T follicular helper cell (primary cell): ENCODE measurements around the gene CCDC63.

Experiments used
- DNase-seq: peaks from one replicate; pipeline ENCODE4 v3.0.0-alpha.2; 2020; ENCODE audit warnings: low read depth

The CCDC63 gene

DNA sequence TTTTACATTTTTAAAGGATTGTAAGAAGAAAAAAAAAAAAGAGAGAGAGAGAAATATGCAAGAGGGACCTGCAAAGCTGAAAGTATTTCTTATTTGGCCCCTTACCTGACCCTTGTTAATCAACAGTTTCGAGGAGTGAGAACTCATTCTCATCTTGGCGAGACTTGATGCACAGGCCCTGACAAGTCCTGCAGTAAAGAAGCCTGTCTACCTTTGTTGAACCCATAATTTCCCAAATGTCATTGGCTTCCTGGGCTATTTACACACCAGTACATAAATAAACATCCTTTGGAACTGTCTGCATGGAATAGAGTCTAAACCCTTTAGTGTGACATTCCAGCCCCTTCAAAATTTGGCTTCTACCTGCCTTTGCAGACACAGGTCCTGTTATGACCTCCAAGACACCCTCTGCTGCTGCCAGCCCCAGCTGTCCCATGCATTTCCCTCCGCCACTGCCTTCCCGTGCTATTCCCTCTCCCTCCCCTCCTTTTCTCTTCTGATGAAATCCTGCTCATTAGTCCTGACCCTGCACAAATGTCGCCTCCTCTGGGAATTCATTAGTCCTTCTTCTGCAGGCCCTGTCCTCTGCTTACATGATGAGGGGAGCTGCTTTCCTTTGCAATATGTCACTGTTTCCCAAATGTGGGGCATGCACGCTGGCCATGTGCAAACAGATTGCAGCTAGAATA lies 38.5 kb downstream of the CCDC63 start:
- DNase-seq = no peak

DNA sequence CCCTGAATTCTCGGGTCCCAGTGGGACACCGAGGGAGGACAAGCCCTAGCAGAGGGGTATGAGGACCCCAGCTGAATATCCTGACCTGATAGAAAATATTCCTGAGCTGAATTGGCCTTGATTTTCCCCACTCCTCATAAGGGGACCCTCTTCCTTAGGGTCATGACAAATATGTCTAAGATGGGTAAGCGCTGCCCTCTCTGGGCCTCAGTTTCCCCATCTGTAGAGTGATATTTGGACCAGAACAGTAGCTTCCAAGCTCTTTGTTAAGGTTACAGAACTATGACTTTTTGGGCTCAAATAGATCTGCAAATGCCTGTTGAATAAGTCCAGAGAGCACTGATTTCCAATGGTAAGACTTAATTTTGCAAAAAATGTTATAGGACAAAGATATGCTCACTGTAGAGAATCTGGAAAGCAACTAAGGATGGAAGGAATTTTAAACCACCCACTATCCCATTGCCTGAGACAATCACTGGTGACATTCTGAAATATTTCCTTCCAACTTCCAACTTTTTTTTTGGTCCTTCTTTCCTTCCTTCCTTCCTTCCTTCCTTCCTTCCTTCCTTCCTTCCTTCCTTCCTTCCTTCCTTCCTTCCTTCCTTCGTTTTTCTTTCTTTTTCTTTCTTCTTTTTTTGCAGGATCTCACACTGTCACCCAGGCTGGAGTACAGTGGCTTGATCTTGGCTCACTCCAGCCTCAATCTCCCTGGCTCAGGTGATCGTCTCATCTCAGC lies 41.6 kb downstream of the CCDC63 start:
- DNase-seq = no peak

DNA sequence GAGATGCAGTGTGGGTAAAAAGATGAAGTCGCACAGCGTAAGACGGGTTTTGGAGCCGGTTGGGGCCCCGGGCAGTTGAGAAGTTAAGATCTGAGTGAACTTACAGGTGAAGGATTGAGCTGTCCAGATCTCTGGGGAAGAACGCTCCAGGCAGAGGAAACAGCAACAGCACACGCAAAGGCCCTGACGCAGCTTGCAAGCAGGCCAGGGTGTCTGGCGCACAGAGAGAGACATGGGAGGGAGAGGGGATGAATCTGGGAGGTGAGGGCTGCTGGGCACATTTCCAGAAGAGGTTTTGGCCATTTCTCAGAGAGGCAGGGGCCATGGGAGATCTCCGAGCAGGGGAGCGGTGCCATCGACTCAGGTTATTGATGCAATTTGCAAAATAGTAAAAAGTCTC lies 42.6 kb downstream of the CCDC63 start:
- no peak for DNase-seq

DNA sequence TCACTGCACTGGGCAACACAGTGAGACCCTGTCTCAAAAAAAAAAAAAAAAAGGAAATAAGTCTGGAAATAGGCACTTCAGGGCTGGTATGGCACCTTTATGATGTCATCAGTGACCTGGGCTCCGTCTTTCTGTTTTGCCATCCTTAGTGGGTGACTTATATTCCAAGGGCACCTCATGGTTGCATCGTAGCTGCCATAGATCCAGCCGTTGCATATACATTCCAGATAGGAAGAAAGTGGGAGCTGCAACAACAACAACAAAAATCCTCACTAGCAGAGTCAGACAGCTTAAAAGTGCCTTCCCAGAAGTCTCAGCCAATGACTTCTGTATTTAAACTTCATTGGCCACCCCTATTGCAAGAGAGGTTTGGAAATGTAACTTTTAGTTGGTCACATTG lies 47.2 kb downstream of the CCDC63 start:
- no peak for DNase-seq

DNA sequence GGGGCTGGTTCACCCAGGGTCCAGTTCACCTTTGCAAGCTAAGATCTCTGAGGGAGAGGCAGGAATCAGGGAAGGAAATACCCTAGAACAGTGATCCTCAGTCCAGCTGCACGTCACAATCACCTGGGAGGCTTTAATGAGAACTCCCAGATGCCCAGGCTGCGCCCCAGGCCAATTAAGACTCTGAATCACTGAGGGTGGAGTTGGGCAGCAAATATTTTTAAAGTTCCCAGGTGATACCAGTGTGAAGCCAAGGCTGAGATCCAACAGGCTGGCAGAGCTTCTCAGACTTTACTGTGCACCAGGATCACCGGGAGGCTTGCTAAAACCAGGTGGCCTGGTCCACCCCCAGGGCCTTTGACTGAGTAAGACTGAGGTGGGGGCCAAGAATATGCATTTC lies 49.8 kb downstream of the CCDC63 start:
- DNase-seq = no peak

GRCh38 chr12:110901401-110901800 lies 54.6 kb downstream of the CCDC63 start:
- no peak for DNase-seq

- DNase-seq = no peak
Observed at GRCh38 chr12:110903511-110903910, 56.7 kb downstream of the CCDC63 start.

DNA sequence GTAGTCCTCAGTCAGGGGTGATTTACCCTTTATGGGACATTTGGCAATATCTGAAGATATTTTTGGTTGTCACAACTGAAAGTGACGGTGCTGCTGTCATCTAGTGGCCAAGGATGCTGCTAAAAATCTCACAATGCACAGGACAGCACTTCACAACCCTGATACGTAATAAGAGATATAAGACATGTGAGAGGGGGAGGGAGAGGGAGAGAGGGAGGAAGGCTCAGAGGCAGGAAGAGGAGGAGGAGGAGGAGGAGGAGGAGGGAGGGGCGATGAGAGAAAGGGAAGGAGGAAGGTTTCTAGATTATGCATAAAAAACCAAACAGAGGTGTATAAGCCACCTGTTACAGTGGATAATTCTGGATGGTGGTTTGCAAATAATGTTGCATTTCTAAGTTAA lies 59.3 kb downstream of the CCDC63 start:
- DNase-seq = no peak

GRCh38 chr12:110906516-110906915 lies 59.7 kb downstream of the CCDC63 start:
- DNase-seq = no peak

DNA sequence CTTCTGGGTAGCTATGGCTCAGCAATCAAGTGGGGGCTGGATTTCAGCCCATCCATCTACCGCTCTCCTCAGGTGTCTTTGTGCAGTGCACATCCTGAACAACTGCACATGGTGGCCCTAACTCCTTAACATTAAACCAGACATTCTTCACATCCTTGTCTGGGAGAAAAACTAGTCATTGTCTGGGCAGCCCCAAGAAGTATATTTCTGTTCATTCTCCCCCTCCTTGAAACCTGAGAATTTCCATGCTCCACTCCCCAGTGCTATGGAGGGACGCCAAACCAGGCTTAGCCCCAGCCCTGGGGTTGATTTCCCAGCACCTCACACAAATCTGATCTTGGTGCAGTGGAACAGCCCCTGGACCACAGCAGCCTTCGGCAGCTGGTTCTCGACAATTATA lies 60.2 kb downstream of the CCDC63 start:
- DNase-seq = no peak

DNA sequence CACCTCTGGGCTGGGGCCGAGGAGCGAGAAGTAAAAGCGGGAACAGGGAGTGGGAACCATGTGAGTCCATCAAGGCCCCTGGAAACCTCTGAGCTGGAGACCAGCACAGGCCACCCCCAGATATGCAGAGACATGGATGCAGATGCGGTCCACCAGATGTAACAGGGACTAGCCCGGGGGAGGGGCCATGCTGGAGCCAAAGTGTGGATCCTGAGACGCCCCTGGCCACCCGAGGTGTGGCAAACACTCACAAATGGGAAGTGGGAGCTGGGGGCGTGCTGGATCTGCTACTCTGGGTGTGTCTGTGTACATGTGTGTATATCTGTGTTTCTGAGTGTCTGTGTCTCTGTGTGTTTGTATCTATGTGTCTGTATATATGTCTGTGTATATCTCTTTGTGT lies 60.8 kb downstream of the CCDC63 start:
- DNase-seq = no peak

DNA sequence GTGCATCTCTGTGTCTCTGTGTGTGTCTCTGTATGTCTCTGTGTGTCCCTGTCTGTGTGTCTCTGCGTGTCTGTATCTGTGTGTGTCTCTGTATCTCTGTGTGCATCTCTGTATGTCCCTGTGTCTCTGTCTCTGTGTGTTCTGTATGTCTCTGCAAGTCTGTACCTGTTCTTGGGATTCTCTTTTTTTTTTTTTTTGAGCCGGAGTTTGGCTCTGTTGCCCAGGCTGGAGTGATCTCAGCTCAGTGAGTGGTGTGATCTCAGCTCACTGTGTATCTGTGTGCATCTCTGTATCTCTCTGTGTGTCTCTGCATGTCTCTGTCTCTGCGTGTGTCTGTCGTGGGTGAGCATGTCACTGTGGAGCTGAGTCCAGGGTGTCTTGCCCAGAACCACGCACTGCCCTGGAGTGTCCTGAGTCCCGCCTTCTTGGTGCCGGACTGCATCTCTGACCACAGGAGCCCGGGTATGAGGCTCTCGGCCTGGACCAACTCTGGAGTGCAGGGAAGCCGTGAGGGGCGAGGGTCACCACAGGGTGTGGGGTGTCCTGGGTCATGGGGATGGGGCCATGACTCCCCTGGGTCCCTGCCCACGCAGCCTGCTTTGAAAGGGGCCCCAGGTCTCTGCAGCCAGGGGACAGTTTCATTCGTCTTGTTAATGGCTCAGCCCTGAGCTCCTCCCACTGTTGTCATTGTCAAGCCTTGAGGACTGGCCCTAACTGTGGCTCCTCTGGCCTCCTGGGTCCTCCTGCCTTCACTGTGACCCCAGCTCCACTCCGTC lies 61.8 kb downstream of the CCDC63 start:
- no peak for DNase-seq

DNA sequence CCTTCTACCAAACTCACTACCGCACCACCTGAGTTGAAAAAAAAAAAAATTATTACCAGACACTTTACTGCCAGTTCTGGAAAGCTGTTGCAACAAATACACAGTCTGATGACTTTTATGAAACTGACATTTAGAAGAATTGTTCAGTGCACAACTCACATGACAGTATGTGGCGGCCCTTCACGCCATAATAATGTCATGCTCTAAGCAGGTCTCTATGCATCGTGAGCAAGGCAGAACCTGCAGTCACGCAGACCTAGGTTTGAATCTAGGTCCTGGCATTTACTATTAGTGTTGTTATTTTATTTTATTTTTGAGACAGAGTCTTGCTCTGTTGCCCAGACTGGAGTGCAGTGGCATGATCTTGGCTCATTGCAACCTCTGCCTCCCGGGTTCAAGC lies 65.5 kb downstream of the CCDC63 start:
- no peak for DNase-seq

GRCh38 chr12:110913119-110914056 lies 66.6 kb downstream of the CCDC63 start:
- DNase-seq = no peak

DNA sequence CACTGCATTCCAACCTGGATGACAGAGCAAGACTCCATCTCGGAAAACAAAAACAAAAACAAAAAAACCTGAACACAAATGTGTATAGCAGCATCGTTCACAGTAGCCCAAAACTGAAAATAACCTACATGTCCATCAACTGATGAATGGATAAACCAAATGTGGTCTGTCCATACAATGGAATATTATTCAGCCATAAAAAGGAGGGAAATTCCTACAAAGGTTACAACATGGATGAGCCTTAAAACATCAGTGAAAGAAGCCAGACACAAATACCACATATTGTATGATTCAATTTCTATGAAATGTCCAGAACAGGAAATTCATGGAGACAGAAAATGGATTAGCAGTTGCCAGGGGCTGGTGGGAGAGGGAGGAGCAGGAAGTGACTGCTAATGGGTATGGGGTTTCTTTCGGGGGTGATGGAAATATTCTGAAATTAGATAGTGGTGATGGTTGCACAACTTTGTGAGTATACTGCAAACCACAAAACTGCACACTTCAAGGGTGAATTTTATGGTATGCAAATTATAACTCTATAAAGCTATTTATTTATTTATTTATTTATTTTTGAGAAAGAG lies 69.6 kb downstream of the CCDC63 start:
- no peak for DNase-seq

- DNase-seq = no peak
Observed at GRCh38 chr12:110917467-110917866, 70.7 kb downstream of the CCDC63 start.

DNA sequence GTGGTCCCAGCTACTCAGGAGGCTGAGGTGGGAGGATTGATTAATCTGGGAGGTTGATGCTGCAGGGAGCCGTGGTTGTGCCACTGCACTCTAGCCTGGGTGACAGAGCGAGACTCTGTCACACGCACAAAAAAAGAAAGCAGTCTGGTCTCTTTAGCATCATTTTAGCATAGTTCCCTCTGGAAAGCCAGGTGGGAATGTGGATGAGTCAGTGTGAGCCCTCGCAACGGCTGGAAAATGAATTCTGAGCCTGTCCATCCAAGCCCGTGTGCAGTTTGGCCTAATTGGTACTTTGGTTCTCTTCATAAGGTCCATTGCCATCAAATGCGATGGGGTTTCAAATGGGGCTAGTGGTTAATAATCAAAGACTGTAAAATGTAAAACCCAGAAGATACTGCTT lies 71.2 kb downstream of the CCDC63 start:
- DNase-seq = no peak

DNA sequence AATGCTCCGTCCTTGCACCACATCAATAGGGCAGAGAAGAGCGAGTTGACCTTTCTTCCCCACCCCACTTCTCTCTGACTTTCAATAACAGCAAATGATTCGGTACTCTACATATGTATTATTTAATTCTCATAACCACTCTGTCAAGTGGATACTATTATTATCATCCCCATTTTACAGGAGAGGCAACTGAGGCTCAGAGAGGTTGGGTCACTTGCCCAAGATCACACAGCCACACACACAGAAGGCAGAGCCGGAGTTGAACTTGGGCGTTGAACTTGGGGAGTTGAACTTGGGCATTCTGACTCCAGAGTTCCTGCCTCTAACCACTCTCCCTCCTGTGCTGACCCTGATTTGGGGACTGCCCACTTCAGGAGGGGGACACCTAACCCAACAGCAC lies 72.9 kb downstream of the CCDC63 start:
- DNase-seq = no peak

DNA sequence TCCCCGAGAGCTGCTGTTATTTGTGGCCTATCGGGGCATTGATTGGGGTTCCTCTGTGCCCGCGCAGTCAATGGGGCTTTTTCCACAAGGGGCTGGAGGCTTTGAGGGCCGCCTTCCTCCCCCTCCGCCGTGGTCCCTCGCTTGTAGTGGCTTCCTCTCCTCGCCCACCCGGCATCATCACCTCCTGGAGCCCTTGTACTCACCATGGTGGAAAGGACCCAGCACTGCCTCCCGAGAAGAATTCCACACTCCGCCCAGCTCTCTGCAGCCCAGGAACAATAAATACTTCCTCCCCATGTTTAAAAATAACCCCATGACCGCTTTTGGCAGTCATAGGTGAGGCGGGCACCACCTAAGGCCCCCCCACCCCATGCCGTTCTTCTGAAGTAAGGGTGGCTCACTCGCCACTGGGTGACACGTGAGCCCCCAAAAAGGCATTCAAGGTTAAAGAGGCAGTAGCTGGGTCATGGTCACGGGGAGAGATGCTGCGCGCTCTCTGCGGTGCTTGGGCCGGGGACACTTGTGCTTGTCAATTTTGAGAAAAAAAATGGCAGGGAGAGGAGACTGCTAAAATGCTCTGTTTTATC lies 73.6 kb downstream of the CCDC63 start, which contains the start of gene MYL2:
MYL2 (minus strand) TSS at position 256 of the 587 bp plus-strand sequence; CDS start at position 206, 50 bp downstream.
- DNase-seq = no peak

DNA sequence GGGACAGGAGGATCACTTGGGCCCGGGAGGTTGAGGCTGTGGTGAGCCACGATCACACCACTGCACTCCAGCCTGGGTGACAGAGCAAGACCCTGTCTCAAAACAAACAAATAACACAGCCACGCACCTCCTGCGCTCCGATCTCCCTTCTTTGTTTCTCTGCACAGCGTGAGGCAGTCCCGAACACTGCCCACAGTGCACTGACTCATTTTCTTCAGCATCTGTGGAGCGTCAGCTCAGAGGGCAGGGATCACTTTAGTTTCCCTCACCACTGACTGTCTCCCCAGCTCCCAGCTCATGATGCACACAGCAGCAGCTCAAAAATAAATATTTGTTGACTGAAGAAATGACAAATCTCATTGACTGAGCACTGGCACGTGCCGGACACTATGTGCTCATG lies 74.5 kb downstream of the CCDC63 start:
- DNase-seq = no peak

DNA sequence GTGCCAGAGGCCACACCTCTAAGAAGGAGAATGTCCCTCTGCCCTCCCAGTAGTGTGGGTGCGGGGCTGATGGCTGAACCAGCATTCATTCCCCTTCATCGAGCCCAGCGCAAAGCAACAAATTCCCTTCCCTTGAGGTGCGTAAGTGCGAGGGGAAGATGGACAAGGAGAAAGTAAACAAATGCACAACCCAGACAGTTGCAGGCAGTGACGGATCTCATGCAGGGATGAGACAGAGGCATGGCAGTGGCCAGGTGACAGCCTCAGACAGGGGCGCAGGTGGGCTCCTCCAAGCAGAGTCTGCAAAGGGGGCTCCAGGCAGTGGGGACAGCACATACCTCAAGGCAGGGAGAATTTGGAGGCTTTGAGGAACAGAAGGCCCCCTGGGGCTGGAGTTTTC lies 75.9 kb downstream of the CCDC63 start:
- no peak for DNase-seq
